Epithelial cell of esophagus (primary cell): ENCODE data around the gene BARX1.
"Not testable (repeated sequence)": the region's sequence is repeated elsewhere in the genome, so short reads cannot be mapped to it uniquely, and the experiment has no call there.

Experiments used
- DNase-seq: peaks from one replicate; pipeline ENCODE4 v3.0.0; 2010; ENCODE audit warnings: low read depth
- H3K4me3 ChIP-seq: 2 replicates; pipeline ENCODE4 v1.5.1; 2011; ENCODE audit warnings: mild to moderate bottlenecking, low read length, control low read depth
- CTCF ChIP-seq: IDR thresholded peaks from 2 replicates; pipeline ENCODE4 v1.5.1; 2011; ENCODE audit warnings: low read depth, mild to moderate bottlenecking, low read length, control low read depth, inconsistent platforms; ENCODE audit not compliant: insufficient read depth; ENCODE audit errors: missing control alignments

Gene BARX1

GRCh38 chr9:93967020-93967803, 12.1 kb upstream of the BARX1 start:
- H3K4me3 ChIP-seq = no peak overlapping the region
- no peak for TF ChIP-seq CTCF

DNA sequence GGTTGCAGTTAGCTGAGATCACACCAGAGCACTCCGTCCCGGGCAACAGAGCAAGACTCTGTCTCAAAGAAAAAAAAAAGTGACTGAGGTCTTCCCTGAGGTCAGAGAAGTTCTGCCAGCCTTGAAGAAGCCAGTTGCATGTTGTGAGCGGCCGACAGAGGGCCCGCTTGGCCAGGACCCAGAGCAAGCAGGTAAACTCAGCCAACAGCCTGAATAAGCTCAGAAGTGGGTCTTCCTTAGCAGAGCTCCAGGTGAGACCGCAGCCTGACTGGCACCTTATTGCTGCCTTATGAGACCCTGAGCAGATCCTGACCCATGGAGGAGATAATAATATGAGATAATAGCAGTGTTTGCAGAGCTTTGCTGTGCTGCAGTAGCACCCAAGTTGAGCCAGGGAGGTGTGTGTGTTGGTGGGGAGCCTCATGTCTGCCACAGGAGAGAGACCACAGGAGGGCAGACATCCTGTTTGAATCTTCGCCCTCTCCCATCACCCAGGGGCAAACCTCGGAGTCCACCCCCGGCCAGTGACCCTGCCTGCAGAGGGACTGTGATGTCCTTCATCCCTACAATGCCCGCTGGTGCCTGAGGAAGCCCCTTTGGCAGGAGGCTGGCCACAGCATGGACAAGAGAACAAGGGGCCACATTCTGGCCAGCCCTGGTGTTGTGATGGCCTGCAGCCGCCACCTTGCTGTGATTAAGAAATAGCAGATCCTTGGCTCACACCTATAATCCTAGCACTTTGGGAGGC, 10.8 kb upstream of the BARX1 start:
- peak; percentile 36 for TF ChIP-seq CTCF
- peak; percentile 45 for DNase-seq
- H3K4me3 ChIP-seq = no peak overlapping the region

More at GRCh38 chr9:93967020-93967803, 12.1 kb upstream of the BARX1 start:
- no peak for DNase-seq

DNA sequence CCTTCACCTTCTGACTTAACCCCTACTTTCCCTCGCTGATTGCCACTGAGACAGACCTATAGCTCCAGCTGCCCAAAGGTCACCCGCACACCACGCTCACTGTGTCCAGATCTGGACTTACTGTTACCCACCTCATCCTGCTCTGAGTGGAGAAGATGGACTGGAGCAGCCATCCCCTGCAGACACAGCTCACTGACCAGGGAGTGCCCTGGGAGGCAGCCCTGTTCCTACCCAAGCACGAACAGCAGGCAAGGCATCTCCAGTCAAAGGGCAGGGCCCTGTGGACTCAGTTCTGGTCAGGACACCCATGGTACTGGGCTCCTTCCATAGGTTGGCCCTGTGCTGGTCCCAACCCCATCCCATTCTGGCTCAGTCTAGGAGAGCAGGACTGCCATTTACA, 9.5 kb upstream of the BARX1 start:
- DNase-seq = no peak
- H3K4me3 ChIP-seq = no peak overlapping the region
- TF ChIP-seq CTCF = no peak

GRCh38 chr9:93963969-93964368, 8.8 kb upstream of the BARX1 start:
- TF ChIP-seq CTCF = no peak
- DNase-seq = no peak

DNA sequence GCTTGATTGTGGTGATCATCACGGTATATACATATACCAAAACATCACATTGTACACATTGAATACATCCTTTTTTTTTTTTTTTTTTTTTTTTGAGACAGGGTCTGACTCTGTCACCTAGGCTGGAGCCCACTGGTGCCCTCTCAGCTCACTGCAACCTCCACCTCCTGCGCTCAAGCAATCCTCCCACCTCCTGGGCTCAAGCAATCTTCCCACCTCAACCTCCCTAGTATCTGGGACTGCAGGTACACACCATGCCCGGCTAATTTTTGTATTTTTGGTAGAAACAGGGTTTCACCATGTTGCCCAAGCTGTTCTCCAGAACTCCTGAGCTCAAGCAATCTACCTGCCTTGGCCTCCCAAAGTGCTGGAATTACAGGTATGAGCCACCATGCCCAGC, 8.3 kb upstream of the BARX1 start:
- not testable (repeated sequence) for H3K4me3 ChIP-seq, DNase-seq

More at GRCh38 chr9:93963969-93964368, 8.8 kb upstream of the BARX1 start:
- no peak overlapping the region for H3K4me3 ChIP-seq

- H3K4me3 ChIP-seq = no peak overlapping the region
- peak; percentile 81 for TF ChIP-seq CTCF
- DNase-seq = peak; percentile 82
Observed at GRCh38 chr9:93962561-93963440, 7.6 kb upstream of the BARX1 start.

GRCh38 chr9:93962017-93962416, 6.9 kb upstream of the BARX1 start:
- no peak for TF ChIP-seq CTCF
- DNase-seq = no peak
- H3K4me3 ChIP-seq = no peak overlapping the region
